ENCODE data around the gene OPCML. TPM values are rescaled to one million over a fixed set of nuclear protein-coding genes. Genes with fewer than 3 reads are reported as not detected.

The OPCML gene
- polyA plus RNA-seq, 1 donor from 2014 or later: 11.6 TPM

GRCh38 chr11:133570376-133570775, 38.1 kb upstream of the OPCML start:
- H3F3A ChIP-seq (ENCODE audit: insufficient read depth, low read length, poor library complexity, severe bottlenecking): no peaks in the 10 kb centered on the region
- no peak overlapping the region for H3K4me2 ChIP-seq (ENCODE audit: low read length)
- H3K9me2 ChIP-seq (ENCODE audit: insufficient read depth, low read length): no peaks in the 10 kb centered on the region
- no peak overlapping the region for H3K4me3 ChIP-seq (ENCODE audit: low read length)
- H2AFZ ChIP-seq (ENCODE audit: low read depth, low read length): no peak overlapping the region
- no peaks in the 10 kb centered on the region for H3K36me3 ChIP-seq (ENCODE audit: insufficient read depth, low read length)
- H3K27ac ChIP-seq (ENCODE audit: low read length): no peak overlapping the region
- no peaks in the 10 kb centered on the region for H3K79me2 ChIP-seq (replicated peaks; ENCODE audit: insufficient read depth, low read length)
- H3K9me3 ChIP-seq (ENCODE audit: low read length): no peaks in the 10 kb centered on the region
- no peak for TF ChIP-seq CTCF (IDR thresholded peaks at IDR 0.05; ENCODE audit: poor library complexity, severe bottlenecking)
- no peak for TF ChIP-seq SMC3 (conservative IDR thresholded peaks at IDR 0.05; ENCODE audit: poor library complexity)
- no peak for TF ChIP-seq TAF1 (IDR thresholded peaks at IDR 0.05; ENCODE audit: low read depth)
- no peak for TF ChIP-seq RAD21 (conservative IDR thresholded peaks at IDR 0.05)
- H4K20me1 ChIP-seq (ENCODE audit: insufficient read depth): no peaks in the 10 kb centered on the region
- no peak overlapping the region for H3K9ac ChIP-seq (ENCODE audit: low read length)
- H3K27me3 ChIP-seq (ENCODE audit: insufficient read depth, low read depth, low read length): no peaks in the 10 kb centered on the region

DNA sequence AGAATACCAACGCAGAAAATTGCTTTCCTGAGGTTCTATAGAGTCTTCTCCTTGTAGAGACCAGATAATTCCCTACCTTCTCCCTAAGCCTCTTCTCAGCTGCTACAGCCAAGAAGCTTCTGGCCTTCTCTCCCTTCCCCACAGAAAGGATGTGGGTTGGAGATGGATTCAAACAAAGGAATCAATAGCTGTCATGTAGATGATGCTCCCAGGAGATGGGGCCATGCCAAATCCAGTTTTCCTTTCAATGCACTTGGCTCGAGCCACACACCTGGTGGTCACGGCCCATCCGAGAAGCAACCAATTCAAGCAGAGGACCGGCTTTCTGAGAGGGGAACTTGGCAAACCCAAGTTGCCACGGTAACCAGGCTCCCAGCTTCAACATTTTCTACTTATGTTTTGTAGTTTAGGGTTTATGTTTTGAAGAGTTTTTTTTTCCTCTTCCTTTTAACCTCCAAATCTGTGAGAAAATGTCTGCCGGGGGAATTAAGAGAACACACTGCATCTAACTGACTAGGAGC, 31.3 kb upstream of the OPCML start:
- no peak for TF ChIP-seq EP300 (conservative IDR thresholded peaks at IDR 0.05; ENCODE audit: poor library complexity, severe bottlenecking)
- no peak for TF ChIP-seq MXI1 (conservative IDR thresholded peaks at IDR 0.05; ENCODE audit: poor library complexity, severe bottlenecking)
- TF ChIP-seq SMC3 (conservative IDR thresholded peaks at IDR 0.05; ENCODE audit: poor library complexity): no peak
- no peak for TF ChIP-seq TAF1 (IDR thresholded peaks at IDR 0.05; ENCODE audit: low read depth)
- TF ChIP-seq EZH2 (IDR thresholded peaks at IDR 0.05; ENCODE audit: borderline replicate concordance, insufficient read depth, low read length, poor library complexity, severe bottlenecking): no peak
- TF ChIP-seq, protein P1, sequence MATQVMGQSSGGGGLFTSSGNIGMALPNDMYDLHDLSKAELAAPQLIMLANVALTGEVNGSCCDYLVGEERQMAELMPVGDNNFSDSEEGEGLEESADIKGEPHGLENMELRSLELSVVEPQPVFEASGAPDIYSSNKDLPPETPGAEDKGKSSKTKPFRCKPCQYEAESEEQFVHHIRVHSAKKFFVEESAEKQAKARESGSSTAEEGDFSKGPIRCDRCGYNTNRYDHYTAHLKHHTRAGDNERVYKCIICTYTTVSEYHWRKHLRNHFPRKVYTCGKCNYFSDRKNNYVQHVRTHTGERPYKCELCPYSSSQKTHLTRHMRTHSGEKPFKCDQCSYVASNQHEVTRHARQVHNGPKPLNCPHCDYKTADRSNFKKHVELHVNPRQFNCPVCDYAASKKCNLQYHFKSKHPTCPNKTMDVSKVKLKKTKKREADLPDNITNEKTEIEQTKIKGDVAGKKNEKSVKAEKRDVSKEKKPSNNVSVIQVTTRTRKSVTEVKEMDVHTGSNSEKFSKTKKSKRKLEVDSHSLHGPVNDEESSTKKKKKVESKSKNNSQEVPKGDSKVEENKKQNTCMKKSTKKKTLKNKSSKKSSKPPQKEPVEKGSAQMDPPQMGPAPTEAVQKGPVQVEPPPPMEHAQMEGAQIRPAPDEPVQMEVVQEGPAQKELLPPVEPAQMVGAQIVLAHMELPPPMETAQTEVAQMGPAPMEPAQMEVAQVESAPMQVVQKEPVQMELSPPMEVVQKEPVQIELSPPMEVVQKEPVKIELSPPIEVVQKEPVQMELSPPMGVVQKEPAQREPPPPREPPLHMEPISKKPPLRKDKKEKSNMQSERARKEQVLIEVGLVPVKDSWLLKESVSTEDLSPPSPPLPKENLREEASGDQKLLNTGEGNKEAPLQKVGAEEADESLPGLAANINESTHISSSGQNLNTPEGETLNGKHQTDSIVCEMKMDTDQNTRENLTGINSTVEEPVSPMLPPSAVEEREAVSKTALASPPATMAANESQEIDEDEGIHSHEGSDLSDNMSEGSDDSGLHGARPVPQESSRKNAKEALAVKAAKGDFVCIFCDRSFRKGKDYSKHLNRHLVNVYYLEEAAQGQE (IDR thresholded peaks at IDR 0.05; ENCODE audit: borderline replicate concordance): no peak
- TF ChIP-seq POLR2AphosphoS5 (IDR thresholded peaks at IDR 0.05): no peak
- no peak for TF ChIP-seq CTCF (IDR thresholded peaks at IDR 0.05; ENCODE audit: poor library complexity, severe bottlenecking)
- no peak for TF ChIP-seq RAD21 (conservative IDR thresholded peaks at IDR 0.05)
- no peak overlapping the region for H3K9ac ChIP-seq (ENCODE audit: low read length)
- no peaks in the 10 kb centered on the region for H4K20me1 ChIP-seq (ENCODE audit: insufficient read depth)
- no peaks in the 10 kb centered on the region for H3K79me2 ChIP-seq (replicated peaks; ENCODE audit: insufficient read depth, low read length)
- H3K4me3 ChIP-seq (ENCODE audit: low read length): no peak overlapping the region
- no peak overlapping the region for H2AFZ ChIP-seq (ENCODE audit: low read depth, low read length)
- no peak overlapping the region for H3K27ac ChIP-seq (ENCODE audit: low read length)
- H3K4me2 ChIP-seq (ENCODE audit: low read length): no peak overlapping the region
- H3K9me3 ChIP-seq (ENCODE audit: low read length): no peaks in the 10 kb centered on the region
- H3K9me2 ChIP-seq (ENCODE audit: insufficient read depth, low read length): no peaks in the 10 kb centered on the region
- no peaks in the 10 kb centered on the region for H3F3A ChIP-seq (ENCODE audit: insufficient read depth, low read length, poor library complexity, severe bottlenecking)
- H3K27me3 ChIP-seq (ENCODE audit: insufficient read depth, low read depth, low read length): no peaks in the 10 kb centered on the region
- no peaks in the 10 kb centered on the region for H3K36me3 ChIP-seq (ENCODE audit: insufficient read depth, low read length)
